ENCODE data around the gene SLC22A16. TPM values are rescaled to one million over a fixed set of nuclear protein-coding genes. Genes with fewer than 3 reads are reported as not detected.

Gene SLC22A16
- total and polyA plus RNA-seq, 4 donors, result 0.08 to 22.5 TPM; not detected in 2

GRCh38 chr6:110421749-110422443 lies 54.5 kb downstream of the SLC22A16 start:
- TF ChIP-seq SP1 (IDR thresholded peaks at IDR 0.05) (no peak), YY1 (IDR thresholded peaks at IDR 0.05) (no peak), GABPA (IDR thresholded peaks at IDR 0.05 in 1 of 2, conservative IDR thresholded peaks at IDR 0.05 in 1 of 2) (no peak), CTCF (IDR thresholded peaks at IDR 0.05; ENCODE audit: low read depth, low read length, missing input control) (no peak), RXRA (IDR thresholded peaks at IDR 0.05) (no peak), TAF1 (conservative IDR thresholded peaks at IDR 0.05) (no peak), REST (IDR thresholded peaks at IDR 0.05) (no peak), NR2F2 (IDR thresholded peaks at IDR 0.05) (no peak), FOXA1 (IDR thresholded peaks at IDR 0.05) (no peak), ZBTB33 (IDR thresholded peaks at IDR 0.05) (no peak), HNF4G (IDR thresholded peaks at IDR 0.05) (no peak), EGR1 (IDR thresholded peaks at IDR 0.05; ENCODE audit: low read depth in 2 of 2) (no peak), FOXA2 (IDR thresholded peaks at IDR 0.05) (no peak), JUND (IDR thresholded peaks at IDR 0.05) (no peak), RAD21 (IDR thresholded peaks at IDR 0.05) (no peak), ATF3 (IDR thresholded peaks at IDR 0.05) (no peak), MAX (IDR thresholded peaks at IDR 0.05) (no peak), HNF4A (conservative IDR thresholded peaks at IDR 0.05) (no peak)
- Histone ChIP-seq H3K4me1 (ENCODE audit: control insufficient read depth in 4 of 4, insufficient read depth in 4 of 4, low read length in 3 of 4) (peaks cover 2 to 23% (median 18%) of the 10 kb centered on the region in 4 donors), H3K27me3 (ENCODE audit: control insufficient read depth in 4 of 4, insufficient read depth in 4 of 4, low read length in 3 of 4) (no peaks in the 10 kb centered on the region), H3K9me3 (ENCODE audit: control insufficient read depth in 4 of 4, low read length in 3 of 4) (peaks cover 0 to 3% (median 2%) of the 10 kb centered on the region in 4 donors), H3K4me3 (ENCODE audit: low read depth in 1 of 3, low read length in 3 of 3) (no peak overlapping the region), H3K27ac (ENCODE audit: low read depth in 1 of 2, low read length in 2 of 2) (no peak overlapping the region), H3K36me3 (ENCODE audit: control insufficient read depth in 4 of 4, insufficient read depth in 3 of 4, low read depth in 1 of 4, low read length in 3 of 4) (no peaks in the 10 kb centered on the region), H3K9ac (ENCODE audit: low read depth in 1 of 2, low read length in 2 of 2) (no peak overlapping the region)
- WGBS, result 64% methylated on average over 4 of the region's 4 CpGs
- DNase-seq (ENCODE audit: low spot score), result no peak
